NT2/D1 (cell line): Measurements from ENCODE around the gene TLX2.
A peak's percentile ranks its signal among the peaks of the same experiment; 100 is the strongest.
"Not testable (repeated sequence)": the region's sequence is repeated elsewhere in the genome, so short reads cannot be mapped to it uniquely, and the experiment has no call there.

ENCODE experiments used
- DNase-seq: peaks from one replicate; pipeline ENCODE4 v3.0.0-alpha.2; 2011; ENCODE audit warnings: low read depth, low spot score
- H3K27me3 ChIP-seq: 2 replicates; pipeline ENCODE4 v1.6.0; 2011; ENCODE audit warnings: mild to moderate bottlenecking; ENCODE audit not compliant: insufficient read length, insufficient read depth
- H3K36me3 ChIP-seq: 2 replicates; pipeline ENCODE4 v1.6.1; 2011; ENCODE audit warnings: mild to moderate bottlenecking, low read length, mixed read lengths; ENCODE audit not compliant: insufficient read depth, insufficient read length
- H3K4me1 ChIP-seq: 2 replicates; pipeline ENCODE4 v1.5.1; 2011; ENCODE audit not compliant: insufficient read depth, insufficient read length
- H3K4me3 ChIP-seq: 2 replicates; pipeline ENCODE4 v1.5.1; 2011; ENCODE audit warnings: low read depth; ENCODE audit not compliant: insufficient read length
- H3K9ac ChIP-seq: 2 replicates; pipeline ENCODE4 v1.6.0; 2011; ENCODE audit warnings: low read depth; ENCODE audit not compliant: insufficient read length
- H3K9me3 ChIP-seq: 2 replicates; pipeline ENCODE4 v1.5.1; 2011; ENCODE audit warnings: mild to moderate bottlenecking, low read length; ENCODE audit not compliant: insufficient read depth
- SUZ12 ChIP-seq: IDR thresholded peaks from 2 replicates; pipeline ENCODE4 v1.6.1; 2011; ENCODE audit not compliant: insufficient read length, insufficient read depth; ENCODE audit errors: extremely low read depth
- YY1 ChIP-seq: IDR thresholded peaks from 2 replicates; pipeline ENCODE4 v1.6.1; 2011; ENCODE audit not compliant: insufficient read length, insufficient read depth
- ZNF274 ChIP-seq: IDR thresholded peaks from 2 replicates; pipeline ENCODE4 v1.6.1; 2011; ENCODE audit warnings: mild to moderate bottlenecking, low read depth, low read length

Gene TLX2

GRCh38 chr2:74481431-74481830 lies 32.8 kb upstream of the TLX2 start:
- TF ChIP-seq ZNF274 (no peak), SUZ12 (no peak), YY1 (no peak)
- Histone ChIP-seq H3K36me3 (peaks cover 48% of the 10 kb centered on the region), H3K9ac (peak overlapping the region; percentile 85), H3K4me1 (peaks cover 3% of the 10 kb centered on the region), H3K4me3 (peak overlapping the region; percentile 75), H3K27me3 (no peaks in the 10 kb centered on the region), H3K9me3 (no peaks in the 10 kb centered on the region)
- DNase-seq, result no peak

DNA sequence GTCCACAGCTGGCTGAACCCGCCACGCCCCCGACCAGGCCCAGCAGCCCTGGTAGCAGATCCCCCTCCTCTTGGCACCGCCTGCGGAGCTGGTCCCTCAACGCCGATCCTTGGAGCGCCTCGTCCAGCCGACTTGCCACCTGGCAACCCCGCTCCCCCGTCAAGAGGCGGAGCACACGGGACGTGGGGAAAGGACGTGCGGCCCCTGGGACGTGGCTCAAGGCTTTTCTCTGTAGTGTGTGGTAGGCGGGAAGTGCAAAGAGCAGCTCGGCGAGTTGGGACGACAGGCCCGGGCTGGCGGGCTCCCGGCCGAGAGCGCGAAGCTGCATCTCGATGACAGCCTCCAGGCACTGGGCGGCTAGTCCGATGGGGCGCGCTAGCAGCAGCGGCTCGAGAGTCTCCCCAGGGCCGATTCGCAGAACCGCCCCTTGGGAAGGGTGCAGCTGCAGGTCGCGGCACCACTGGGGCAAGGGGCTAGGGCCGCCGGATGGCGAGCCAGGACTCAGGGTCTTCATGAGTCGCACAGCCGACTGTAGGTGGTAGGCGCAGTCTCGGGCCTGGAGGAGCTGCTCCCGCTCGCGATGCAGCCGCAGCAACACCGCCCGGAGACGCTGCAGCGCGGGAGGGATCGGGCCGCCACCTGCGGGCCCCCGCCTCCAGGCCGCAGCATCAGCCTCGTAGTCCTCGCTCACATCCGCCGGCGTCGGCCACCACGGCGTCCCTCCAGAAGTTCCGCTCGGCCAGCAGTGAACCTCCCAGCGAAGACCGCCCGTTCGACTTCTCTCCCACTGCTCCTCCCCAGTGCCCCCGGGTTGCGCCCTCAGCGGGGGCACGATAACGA lies 32.1 kb upstream of the TLX2 start:
- Histone ChIP-seq H3K9ac (peak overlapping the region; percentile 85), H3K4me1 (peaks cover 3% of the 10 kb centered on the region), H3K4me3 (peak overlapping the region; percentile 75), H3K36me3 (peaks cover 41% of the 10 kb centered on the region), H3K27me3 (no peaks in the 10 kb centered on the region), H3K9me3 (no peaks in the 10 kb centered on the region)
- TF ChIP-seq YY1 (no peak), ZNF274 (no peak), SUZ12 (no peak)
- no peak for DNase-seq

DNA sequence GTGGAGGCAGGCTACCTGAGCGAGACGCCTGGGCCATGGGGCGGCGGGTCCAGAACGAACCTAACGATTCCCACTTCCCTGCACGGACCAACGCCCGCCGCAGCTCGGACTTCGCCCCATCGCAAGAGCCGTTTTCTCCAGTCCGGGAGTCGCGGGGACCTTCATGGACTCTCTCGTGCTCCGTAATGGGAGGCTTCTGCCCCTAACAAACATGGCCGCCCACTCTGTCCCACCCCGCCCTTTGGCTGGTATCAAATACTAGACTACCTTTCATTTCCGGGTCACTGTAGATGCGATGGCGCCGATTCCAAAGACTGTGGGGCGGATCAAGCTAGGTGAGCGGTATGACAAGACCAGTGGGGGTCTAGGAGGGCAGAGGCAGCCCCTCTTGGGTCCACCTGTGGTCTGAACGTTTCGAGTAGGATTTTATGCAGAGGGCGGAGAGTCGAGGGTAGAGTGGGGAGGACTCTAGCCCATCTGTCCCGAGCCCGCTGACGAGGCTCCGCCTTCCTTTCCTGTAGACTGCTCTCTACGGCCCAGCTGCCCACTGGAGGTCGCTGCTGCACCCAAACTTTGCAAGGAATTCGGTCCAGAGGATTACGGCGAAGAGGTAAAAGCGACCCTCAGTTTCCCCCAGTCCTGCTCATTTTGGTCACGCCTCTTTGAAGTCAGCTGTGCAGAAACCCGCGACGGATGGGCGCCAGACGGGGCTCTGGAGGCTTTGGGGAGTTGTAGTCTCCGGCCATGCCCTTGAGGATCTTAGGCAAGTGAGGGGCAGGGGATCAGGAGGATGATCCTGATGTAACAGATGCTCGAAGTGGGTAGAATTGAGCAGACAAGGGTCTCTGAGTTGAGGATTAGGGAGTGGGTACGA lies 31.2 kb upstream of the TLX2 start, which contains the start of the genes CCDC142 and TTC31:
TSS of gene CCDC142 (minus strand) at position 198 of the 874 bp plus-strand sequence. CDS start at position 37, 161 bp downstream.
TSS of gene TTC31 (plus strand) at position 281 of the 874 bp plus-strand sequence. CDS start at position 296, 15 bp downstream.
- peak within 1 kb of the TSS; percentile 85 for H3K9ac ChIP-seq
- H3K36me3 ChIP-seq, result peaks cover 33% of the 10 kb centered on the region
- H3K4me1 ChIP-seq, result peaks cover 3% of the 10 kb centered on the region
- no peaks in the 10 kb centered on the region for H3K9me3 ChIP-seq
- no peaks in the 10 kb centered on the region for H3K27me3 ChIP-seq
- peak; percentile 93 for DNase-seq
- peak within 1 kb of the TSS; percentile 75 for H3K4me3 ChIP-seq
- no peak for TF ChIP-seq ZNF274
- TF ChIP-seq YY1, result peak; percentile 98
- TF ChIP-seq SUZ12, result no peak

- Histone ChIP-seq H3K9ac (peak overlapping the region; percentile 85), H3K36me3 (peaks cover 31% of the 10 kb centered on the region), H3K4me3 (peak overlapping the region; percentile 75)
- H3K4me1 ChIP-seq, DNase-seq, H3K27me3 ChIP-seq, H3K9me3 ChIP-seq: not testable (repeated sequence)
Measured at GRCh38 chr2:74483675-74484164, 30.5 kb upstream of the TLX2 start.

DNA sequence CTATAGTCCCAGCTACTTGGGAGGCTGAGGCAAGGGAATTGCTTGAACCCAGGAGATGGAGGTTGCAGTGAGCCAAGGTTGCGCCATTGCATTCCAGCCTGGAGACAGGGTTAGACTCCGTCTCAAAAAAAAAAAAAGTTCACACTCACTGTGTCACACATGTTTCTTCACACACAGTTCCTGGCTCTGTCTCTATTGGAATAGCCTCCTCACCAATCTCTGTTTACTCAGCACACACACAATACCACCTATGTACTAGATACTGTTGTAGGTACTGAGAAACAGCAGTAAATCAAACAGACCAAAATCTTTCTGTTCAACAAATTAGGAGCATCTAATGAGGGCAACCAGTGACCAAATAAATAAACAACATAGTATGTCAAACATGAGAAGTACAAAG lies 28.1 kb upstream of the TLX2 start:
- Histone ChIP-seq H3K36me3 (peaks cover 24% of the 10 kb centered on the region), H3K4me3 (no peak overlapping the region), H3K9ac (no peak overlapping the region), H3K9me3 (no peaks in the 10 kb centered on the region), H3K27me3 (no peaks in the 10 kb centered on the region), H3K4me1 (peaks cover 3% of the 10 kb centered on the region)
- TF ChIP-seq ZNF274 (no peak), YY1 (no peak), SUZ12 (no peak)
- no peak for DNase-seq

- Histone ChIP-seq H3K4me1 (no peaks in the 10 kb centered on the region), H3K9me3 (no peaks in the 10 kb centered on the region), H3K9ac (no peak overlapping the region), H3K27me3 (no peaks in the 10 kb centered on the region), H3K36me3 (peaks cover 45% of the 10 kb centered on the region), H3K4me3 (no peak overlapping the region)
- TF ChIP-seq YY1, result no peak
- DNase-seq, result no peak
Measured at GRCh38 chr2:74488643-74489481, 25.4 kb upstream of the TLX2 start.

DNA sequence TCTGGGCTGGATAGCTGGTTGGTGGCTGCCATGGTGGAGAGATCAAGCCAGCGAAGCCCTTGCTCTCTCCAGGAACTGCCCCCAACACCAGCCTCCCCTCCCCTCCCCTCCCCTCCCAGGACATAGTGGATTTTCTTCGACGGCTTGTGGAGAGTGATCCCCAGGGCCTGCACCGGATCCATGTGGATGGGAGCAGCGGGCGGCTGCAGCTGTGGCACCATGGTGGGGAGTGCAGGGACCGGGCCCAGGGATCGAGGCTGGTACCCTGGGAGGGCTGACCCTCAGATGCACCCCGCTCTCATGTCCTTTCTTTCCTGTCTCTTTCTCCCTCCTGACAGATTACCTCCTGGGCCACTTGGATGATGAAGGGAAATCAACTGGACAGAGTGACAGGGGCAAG lies 24.3 kb upstream of the TLX2 start:
- H3K36me3 ChIP-seq, result peaks cover 52% of the 10 kb centered on the region
- H3K4me1 ChIP-seq, result no peaks in the 10 kb centered on the region
- no peak overlapping the region for H3K9ac ChIP-seq
- no peaks in the 10 kb centered on the region for H3K9me3 ChIP-seq
- DNase-seq, result no peak
- no peak for TF ChIP-seq ZNF274
- no peak for TF ChIP-seq YY1
- no peak for TF ChIP-seq SUZ12
- no peak overlapping the region for H3K4me3 ChIP-seq
- H3K27me3 ChIP-seq, result no peaks in the 10 kb centered on the region
